Left lung (tissue), 10 donors: ENCODE data around the gene TNPO2. TPM values are rescaled to one million over a fixed set of nuclear protein-coding genes. Genes with fewer than 3 reads are reported as not detected.
A peak's percentile ranks its signal among the peaks of the same experiment; 100 is the strongest.
"Not testable (repeated sequence)": the region's sequence is repeated elsewhere in the genome, so short reads cannot be mapped to it uniquely, and the experiment has no call there.

Experiments
- ATAC-seq: fragments of 200-7000 bp; cut with Tn5 transposase; one replicate; pipeline ENCODE4 v1.9.1; 2020; ENCODE audit warnings: moderate library complexity
- DNase-seq, 4 donors: peaks; one replicate each; pipeline ENCODE4 v3.0.0-alpha.2; 2013 to 2020
- H3K27ac ChIP-seq, 2 donors: fragments of 200-600 bp; sonication (generic) in 1 of 2; one replicate each; pipeline versions ENCODE4 v1.5.0 to v1.8.0; 2020 to 2021
- H3K27me3 ChIP-seq, 2 donors: fragments of 200-600 bp; sonication (generic) in 1 of 2; one replicate each; pipeline versions ENCODE4 v1.5.0 to v1.8.0; 2020 to 2021
- H3K36me3 ChIP-seq, 2 donors: fragments of 200-600 bp; sonication (generic) in 1 of 2; one replicate each; pipeline versions ENCODE4 v1.5.0 to v1.8.0; 2020 to 2021
- H3K4me1 ChIP-seq, 2 donors: fragments of 200-600 bp; one replicate each; pipeline ENCODE4 v1.8.0; 2021
- H3K4me3 ChIP-seq, 2 donors: fragments of 200-600 bp; sonication (generic) in 1 of 2; one replicate each; pipeline versions ENCODE4 v1.5.0 to v1.8.0; 2020 to 2021; ENCODE audit warnings: mild to moderate bottlenecking in 1 of 2
- H3K9me3 ChIP-seq, 2 donors: fragments of 200-600 bp; sonication (generic) in 1 of 2; one replicate each; pipeline versions ENCODE4 v1.5.0 to v1.8.0; 2020 to 2021
- CTCF ChIP-seq, 2 donors: fragments of 200-600 bp; sonication (generic) in 1 of 2; IDR thresholded peaks; one replicate each; pipeline versions ENCODE4 v1.5.0 to v1.8.0; 2021; ENCODE audit warnings: antibody characterized with exemption in 2 of 2
- intact Hi-C, 2 donors: fragments of 100-400 bp; cut with DNase I; formaldehyde crosslinking; loops; one replicate each; pipeline versions ENCODE4 v1.11.2 to v1.14.2; 2022
- polyA plus RNA-seq, 6 donors: library from polyadenylated mRNA; unstranded; fragments of 120-200 nt; gene quantifications; one replicate each; pipeline ENCODE4 v1.2.1, GENCODE V29; 2013; ENCODE audit not compliant: insufficient read length in 6 of 6
- total RNA-seq, 2 donors: library from RNA; stranded (reverse); fragmentation: NEBNext Ultra II Directional; extraction: Animal tissue kit (Norgen Biotek cat#: 25700); gene quantifications; one replicate each; pipeline ENCODE4 v1.2.1, GENCODE V29; 2021
- donor health status: DM: no; HTN: yes; CAD: no.
- donor health status: DM: no; HTN: no; CAD: no.

The TNPO2 gene
- total and polyA plus RNA-seq, 8 donors = 54.8 to 92.6 (median 77.6) TPM

GRCh38 chr19:12687496-12688196 is 36.1 kb downstream of the TNPO2 start, which contains the start of gene GNG14:
Gene GNG14, plus strand, starts transcription at chr19:12687998. Its CDS starts 51 bp downstream, at chr19:12688049.
- H3K27ac ChIP-seq = no peak within 1 kb of the TSS
- no peak for TF ChIP-seq CTCF (IDR thresholded peaks at IDR 0.05)

GRCh38 chr19:12685831-12686230 is 37.9 kb downstream of the TNPO2 start:
- Histone ChIP-seq H3K4me1 (peaks cover 0 to 6% of the 10 kb centered on the region in 2 donors), H3K4me3 (no peak overlapping the region), H3K9me3 (no peaks in the 10 kb centered on the region), H3K36me3 (peaks cover 0 to 5% of the 10 kb centered on the region in 2 donors), H3K27ac (no peak overlapping the region), H3K27me3 (no peaks in the 10 kb centered on the region)
- no peak for ATAC-seq
- no peak for DNase-seq
- no peak for TF ChIP-seq CTCF (IDR thresholded peaks at IDR 0.05)
- intact Hi-C loops = no loop called here

More at GRCh38 chr19:12687496-12688196, 36.1 kb downstream of the TNPO2 start, which contains the start of gene GNG14:
- no peak within 1 kb of the TSS for H3K4me3 ChIP-seq
- H3K27me3 ChIP-seq = no peaks in the 10 kb centered on the region
- peaks cover 0 to 11% of the 10 kb centered on the region in 2 donors for H3K36me3 ChIP-seq
- H3K4me1 ChIP-seq = no peaks in the 10 kb centered on the region
- intact Hi-C loops = no loop called here
- ATAC-seq = no peak
- no peak for DNase-seq
- no peaks in the 10 kb centered on the region for H3K9me3 ChIP-seq

GRCh38 chr19:12681074-12681987 is 42.4 kb downstream of the TNPO2 start, which contains the start of gene DHPS:
Gene DHPS, minus strand, starts transcription at chr19:12681880. Its CDS starts 114 bp downstream, at chr19:12681766.
- no peak for TF ChIP-seq CTCF (IDR thresholded peaks at IDR 0.05)
- peak; percentile 91 to 97 (median 94) for DNase-seq
- intact Hi-C loops = no loop called here
- Histone ChIP-seq H3K9me3 (no peaks in the 10 kb centered on the region), H3K27ac (peak within 1 kb of the TSS; percentile 91 to 99), H3K4me3 (peak within 1 kb of the TSS; percentile 75 to 99), H3K4me1 (peaks cover 0 to 18% of the 10 kb centered on the region in 2 donors), H3K27me3 (no peaks in the 10 kb centered on the region), H3K36me3 (peaks cover 0 to 37% of the 10 kb centered on the region in 2 donors)
- ATAC-seq = peak; percentile 91

GRCh38 chr19:12680034-12680433 is 43.7 kb downstream of the TNPO2 start:
- TF ChIP-seq CTCF (IDR thresholded peaks at IDR 0.05) = no peak
- ATAC-seq = no peak
- Histone ChIP-seq H3K4me3 (no peak overlapping the region), H3K4me1 (peaks cover 0 to 21% of the 10 kb centered on the region in 2 donors), H3K27me3 (no peaks in the 10 kb centered on the region), H3K27ac (no peak overlapping the region), H3K36me3 (peaks cover 0 to 50% of the 10 kb centered on the region in 2 donors), H3K9me3 (no peaks in the 10 kb centered on the region)
- intact Hi-C loops = no loop called here
- DNase-seq = no peak

GRCh38 chr19:12678039-12678438 is 45.7 kb downstream of the TNPO2 start:
- intact Hi-C loops = loop anchor here in 1 of 2 donors (10.0 kb wide), 1 partner anchor 113 kb away; no protein-coding TSS in a partner anchor
- H3K27me3 ChIP-seq, ATAC-seq, H3K9me3 ChIP-seq, H3K4me3 ChIP-seq, H3K27ac ChIP-seq, DNase-seq: not testable (repeated sequence)
- H3K36me3 ChIP-seq = peaks cover 3 to 70% of the 10 kb centered on the region in 2 donors
- H3K4me1 ChIP-seq = peaks cover 0 to 21% of the 10 kb centered on the region in 2 donors
